PC-9 (cell line): ENCODE data around the gene ADSL.

Source experiments
- EZH2 ChIP-seq: fragments of 200-600 bp; sonication (generic); IDR thresholded peaks from 2 replicates; pipeline ENCODE4 v1.8.0; 2017; ENCODE audit warnings: antibody characterized with exemption, low read depth
- TF ChIP-seq, protein P1 (sequence below): fragments of 200-600 bp; sonication (generic); conservative IDR thresholded peaks from 2 replicates; pipeline ENCODE4 v1.6.1; 2017; ENCODE audit warnings: mixed run types, antibody characterized with exemption, mild to moderate bottlenecking, moderate library complexity

DNA sequence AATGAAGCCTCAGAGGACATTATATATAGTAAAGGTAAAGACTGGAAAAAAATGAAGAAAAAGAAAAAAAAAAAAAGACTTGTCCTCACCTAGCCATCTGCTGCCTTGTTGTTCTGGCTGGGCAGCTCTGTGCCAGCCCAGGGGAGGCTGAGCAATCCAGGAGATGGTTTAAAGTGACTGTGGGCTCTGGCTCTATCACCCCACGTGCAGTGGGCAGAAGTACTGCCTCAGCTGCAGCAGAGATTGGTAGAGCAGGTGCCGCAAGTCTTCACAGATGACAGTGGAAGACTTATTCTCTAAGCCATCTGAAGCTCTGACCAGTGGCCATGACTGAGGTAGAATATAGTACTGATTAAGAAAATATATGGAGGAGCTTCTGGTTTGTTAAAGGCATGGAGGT is 86.3 kb downstream of the ADSL start:
- TF ChIP-seq, protein P1, sequence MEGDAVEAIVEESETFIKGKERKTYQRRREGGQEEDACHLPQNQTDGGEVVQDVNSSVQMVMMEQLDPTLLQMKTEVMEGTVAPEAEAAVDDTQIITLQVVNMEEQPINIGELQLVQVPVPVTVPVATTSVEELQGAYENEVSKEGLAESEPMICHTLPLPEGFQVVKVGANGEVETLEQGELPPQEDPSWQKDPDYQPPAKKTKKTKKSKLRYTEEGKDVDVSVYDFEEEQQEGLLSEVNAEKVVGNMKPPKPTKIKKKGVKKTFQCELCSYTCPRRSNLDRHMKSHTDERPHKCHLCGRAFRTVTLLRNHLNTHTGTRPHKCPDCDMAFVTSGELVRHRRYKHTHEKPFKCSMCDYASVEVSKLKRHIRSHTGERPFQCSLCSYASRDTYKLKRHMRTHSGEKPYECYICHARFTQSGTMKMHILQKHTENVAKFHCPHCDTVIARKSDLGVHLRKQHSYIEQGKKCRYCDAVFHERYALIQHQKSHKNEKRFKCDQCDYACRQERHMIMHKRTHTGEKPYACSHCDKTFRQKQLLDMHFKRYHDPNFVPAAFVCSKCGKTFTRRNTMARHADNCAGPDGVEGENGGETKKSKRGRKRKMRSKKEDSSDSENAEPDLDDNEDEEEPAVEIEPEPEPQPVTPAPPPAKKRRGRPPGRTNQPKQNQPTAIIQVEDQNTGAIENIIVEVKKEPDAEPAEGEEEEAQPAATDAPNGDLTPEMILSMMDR: no peak
- TF ChIP-seq EZH2: no peak
